ENCODE measurements around the gene IFNL2. TPM values are rescaled to one million over a fixed set of nuclear protein-coding genes. Genes with fewer than 3 reads are reported as not detected.
"Not testable (repeated sequence)": the region's sequence is repeated elsewhere in the genome, so short reads cannot be mapped to it uniquely, and the experiment has no call there.

IFNL2 gene
- not detected for total RNA-seq

DNA sequence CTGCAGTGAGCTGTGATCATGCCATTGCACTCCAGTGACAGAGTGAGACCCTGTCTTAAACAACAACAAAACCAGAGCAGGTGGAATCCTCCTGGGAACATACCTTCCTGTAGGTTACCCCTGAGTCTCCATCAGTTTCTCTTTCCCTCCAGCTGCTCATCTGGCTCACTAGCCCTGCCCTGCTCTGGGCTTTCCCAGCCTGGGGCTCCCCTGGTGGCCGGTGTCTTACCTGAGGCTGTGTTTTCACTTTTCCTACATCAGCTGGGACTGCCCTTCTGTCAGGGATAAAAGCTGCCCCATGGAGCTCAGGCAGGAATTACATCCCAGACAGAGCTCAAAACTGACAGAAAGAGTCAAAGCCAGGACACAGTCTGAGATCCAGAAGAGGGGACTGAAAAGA, at the start of gene IFNL2:
Gene IFNL2 (plus strand): TSS at position 312 of the 400 bp plus-strand sequence. CDS start 173 bp downstream, outside the sequence.
- not testable (repeated sequence) for H3K36me3 ChIP-seq; H3K4me3 ChIP-seq; DNase-seq (ENCODE audit: low spot score in 2 of 2); H3K9me3 ChIP-seq; H3K27ac ChIP-seq
- WGBS, result no CpG with 5 or more reads among the region's 1 CpG
- H3K4me1 ChIP-seq, result peaks cover 13% of the 10 kb centered on the region
- H3K27me3 ChIP-seq, result peaks cover 52% of the 10 kb centered on the region

GRCh38 chr19:39219108-39219507, 49.1 kb upstream of the IFNL2 start:
- H3K4me3 ChIP-seq; H3K36me3 ChIP-seq; H3K27me3 ChIP-seq; DNase-seq (ENCODE audit: low spot score in 2 of 2); H3K9me3 ChIP-seq; H3K4me1 ChIP-seq; H3K27ac ChIP-seq: not testable (repeated sequence)
- WGBS, result 71% methylated on average over 10 of the region's 10 CpGs

DNA sequence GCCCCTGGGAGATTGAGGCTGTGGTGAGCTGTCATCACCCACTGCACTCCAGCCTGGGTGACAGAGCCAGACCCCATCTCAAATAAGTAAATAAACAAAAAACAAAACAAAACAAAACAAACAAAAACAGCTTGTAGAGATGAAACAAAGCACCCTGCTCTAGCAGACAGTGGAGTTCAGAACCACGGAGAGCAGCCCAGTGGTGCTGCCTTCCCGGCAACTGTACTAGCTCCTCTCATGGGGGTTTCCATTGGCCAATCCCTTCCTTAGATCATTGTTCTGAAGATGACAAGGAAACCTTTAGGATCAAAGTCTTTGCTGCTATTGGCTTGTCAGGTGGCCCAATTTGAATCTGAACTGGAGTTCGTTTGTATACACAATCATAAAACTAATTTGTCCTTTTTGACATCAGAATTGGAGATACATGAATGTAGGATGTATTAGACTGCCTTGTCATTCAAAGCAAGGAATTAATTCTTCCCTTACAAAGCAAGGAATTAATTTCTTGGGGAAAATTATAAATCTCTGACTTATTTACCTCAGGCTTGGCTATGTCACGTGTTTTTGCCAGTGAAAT, 44.4 kb upstream of the IFNL2 start:
- no peak overlapping the region for H3K4me3 ChIP-seq
- WGBS, result 24% methylated on average over 4 of the region's 4 CpGs
- no peaks in the 10 kb centered on the region for H3K36me3 ChIP-seq
- H3K27me3 ChIP-seq, result peaks cover 19% of the 10 kb centered on the region
- DNase-seq (ENCODE audit: low spot score in 2 of 2), result no peak
- no peaks in the 10 kb centered on the region for H3K9me3 ChIP-seq
- H3K4me1 ChIP-seq, result no peaks in the 10 kb centered on the region
- no peak overlapping the region for H3K27ac ChIP-seq
- TF ChIP-seq POLR2A (IDR thresholded peaks at IDR 0.05), result no peak
- TF ChIP-seq EP300 (IDR thresholded peaks at IDR 0.05), result no peak
- TF ChIP-seq CTCF (IDR thresholded peaks at IDR 0.05), result no peak
- no peak for TF ChIP-seq POLR2AphosphoS5 (IDR thresholded peaks at IDR 0.05)

- no peak overlapping the region for H3K27ac ChIP-seq
- no peaks in the 10 kb centered on the region for H3K4me1 ChIP-seq
- no peaks in the 10 kb centered on the region for H3K36me3 ChIP-seq
- H3K27me3 ChIP-seq, result peaks cover 19% of the 10 kb centered on the region
- 34% methylated on average over 3 of the region's 3 CpGs for WGBS
- no peak overlapping the region for H3K4me3 ChIP-seq
- no peak for TF ChIP-seq POLR2AphosphoS5 (IDR thresholded peaks at IDR 0.05)
- TF ChIP-seq CTCF (IDR thresholded peaks at IDR 0.05), result no peak
- TF ChIP-seq EP300 (IDR thresholded peaks at IDR 0.05), result no peak
- TF ChIP-seq POLR2A (IDR thresholded peaks at IDR 0.05), result no peak
- no peaks in the 10 kb centered on the region for H3K9me3 ChIP-seq
- no peak for DNase-seq (ENCODE audit: low spot score in 2 of 2)
These were observed 43.3 kb upstream of the IFNL2 start for GRCh38 chr19:39224910-39225309.

- Histone ChIP-seq H3K27ac (no peak overlapping the region), H3K9me3 (no peaks in the 10 kb centered on the region), H3K36me3 (no peaks in the 10 kb centered on the region), H3K4me1 (no peaks in the 10 kb centered on the region), H3K27me3 (peaks cover 15% of the 10 kb centered on the region), H3K4me3 (no peak overlapping the region)
- TF ChIP-seq CTCF (IDR thresholded peaks at IDR 0.05) (no peak), EP300 (IDR thresholded peaks at IDR 0.05) (no peak), POLR2AphosphoS5 (IDR thresholded peaks at IDR 0.05) (no peak), POLR2A (IDR thresholded peaks at IDR 0.05) (no peak)
- DNase-seq (ENCODE audit: low spot score in 2 of 2), result no peak
- 72% methylated on average over 2 of the region's 2 CpGs for WGBS
These were observed 38.0 kb upstream of the IFNL2 start for GRCh38 chr19:39230096-39230764.

GRCh38 chr19:39232708-39233107, 35.5 kb upstream of the IFNL2 start:
- no peak for TF ChIP-seq POLR2A (IDR thresholded peaks at IDR 0.05)
- no peak for TF ChIP-seq POLR2AphosphoS5 (IDR thresholded peaks at IDR 0.05)
- TF ChIP-seq CTCF (IDR thresholded peaks at IDR 0.05), result no peak
- Histone ChIP-seq H3K4me1 (peaks cover 2% of the 10 kb centered on the region), H3K27ac (no peak overlapping the region), H3K9me3 (no peaks in the 10 kb centered on the region), H3K27me3 (peaks cover 17% of the 10 kb centered on the region), H3K36me3 (no peaks in the 10 kb centered on the region), H3K4me3 (no peak overlapping the region)
- 93% methylated on average over 5 of the region's 5 CpGs for WGBS
- no peak for DNase-seq (ENCODE audit: low spot score in 2 of 2)

Data from suprapubic skin (tissue), 4 donors.